NCI-H2107 treated with DMSO at 0.1 percent for 48 hours (cell line): ENCODE measurements around the gene SLC47A2.

ENCODE experiments used
- DNase-seq: peaks from one replicate; lab custom pipeline; 2025; ENCODE audit not compliant: unreplicated experiment; lab: John Stamatoyannopoulos, UW

Gene SLC47A2

GRCh38 chr17:19646788-19647696, 69.3 kb downstream of the SLC47A2 start:
- peak; percentile 2 for DNase-seq

- no peak for DNase-seq
Observed at GRCh38 chr17:19645734-19646201, 70.6 kb downstream of the SLC47A2 start.

DNA sequence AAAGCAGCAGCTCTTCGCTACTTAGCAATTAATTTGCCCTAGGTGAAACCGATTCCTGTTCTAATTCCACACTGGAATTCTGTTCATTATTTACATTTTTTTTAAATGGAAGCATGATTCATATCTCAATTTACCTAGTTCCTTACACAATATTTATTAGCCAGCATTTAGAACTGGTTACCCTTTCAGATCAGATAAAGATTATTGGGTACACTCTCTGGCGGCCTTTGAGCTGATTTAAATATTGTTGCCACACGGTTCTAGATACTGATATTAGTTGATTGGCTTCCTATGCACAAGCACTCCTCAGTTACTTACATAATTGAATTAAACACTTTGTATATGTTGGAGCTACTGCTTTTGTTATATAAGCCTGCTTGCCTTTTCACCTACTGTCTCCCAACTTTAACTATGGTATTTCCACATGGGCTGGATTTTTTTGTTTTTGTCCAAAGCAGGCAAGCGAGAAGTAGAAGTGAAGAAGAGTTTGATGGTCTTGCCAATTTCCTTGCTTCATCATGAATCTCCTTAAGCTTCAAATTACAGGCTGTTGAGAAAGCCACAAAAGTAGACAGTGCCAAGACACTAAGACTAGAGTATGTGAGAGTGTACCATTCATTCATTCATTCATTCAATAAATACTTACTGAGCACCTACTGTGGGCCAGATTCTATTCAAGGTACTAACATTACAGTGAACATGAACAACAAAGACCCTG, 71.7 kb downstream of the SLC47A2 start:
- no peak for DNase-seq

DNA sequence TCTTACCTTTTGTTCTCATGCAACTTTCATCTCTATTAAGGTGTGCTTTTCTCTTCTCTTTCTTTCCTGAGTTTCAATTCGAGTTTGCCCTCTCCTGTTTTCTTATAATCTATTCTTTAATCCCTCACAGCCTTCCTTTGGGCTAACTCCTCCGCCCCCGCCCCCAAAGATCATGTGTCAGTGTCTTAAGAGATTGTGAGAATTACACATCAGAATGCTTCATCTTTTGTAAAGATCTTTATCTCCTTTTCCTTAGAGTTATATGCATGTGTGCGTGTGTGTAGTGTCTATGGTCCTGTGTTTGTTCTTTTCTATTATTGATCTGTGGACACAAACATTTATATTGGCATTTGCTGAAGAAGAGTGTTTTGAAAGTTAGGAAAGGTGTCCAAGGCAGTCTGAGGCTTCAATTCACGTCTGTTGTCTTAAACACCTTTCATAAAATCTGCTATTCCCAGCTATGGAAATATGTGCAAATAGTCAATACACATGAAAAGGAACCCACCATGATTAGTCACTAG, 74.0 kb downstream of the SLC47A2 start:
- no peak for DNase-seq

GRCh38 chr17:19641687-19642372, 74.6 kb downstream of the SLC47A2 start:
- no peak for DNase-seq

- DNase-seq: no peak
Observed at GRCh38 chr17:19631905-19632304, 84.5 kb downstream of the SLC47A2 start.

- DNase-seq: no peak
Observed at GRCh38 chr17:19630661-19631060, 85.7 kb downstream of the SLC47A2 start.

DNA sequence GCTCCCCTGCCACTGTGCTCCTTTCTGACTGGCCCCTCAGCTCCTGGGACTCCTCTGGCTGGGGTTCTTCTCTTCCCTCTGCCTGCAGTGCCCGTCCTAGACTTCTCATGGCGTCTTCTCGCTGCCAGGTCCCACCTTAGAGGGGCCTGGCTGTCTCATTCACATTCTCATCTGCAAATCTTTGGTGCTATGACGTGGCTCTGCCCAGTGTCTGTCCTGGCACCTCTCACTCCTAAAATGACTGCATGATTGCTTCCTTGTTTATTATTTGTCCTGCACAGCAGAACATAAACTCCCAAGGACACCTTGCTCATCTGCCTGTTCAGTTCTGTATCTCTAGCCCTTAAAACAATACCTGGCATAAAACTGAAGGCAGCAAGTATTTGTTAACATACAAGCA, 86.3 kb downstream of the SLC47A2 start:
- no peak for DNase-seq

DNA sequence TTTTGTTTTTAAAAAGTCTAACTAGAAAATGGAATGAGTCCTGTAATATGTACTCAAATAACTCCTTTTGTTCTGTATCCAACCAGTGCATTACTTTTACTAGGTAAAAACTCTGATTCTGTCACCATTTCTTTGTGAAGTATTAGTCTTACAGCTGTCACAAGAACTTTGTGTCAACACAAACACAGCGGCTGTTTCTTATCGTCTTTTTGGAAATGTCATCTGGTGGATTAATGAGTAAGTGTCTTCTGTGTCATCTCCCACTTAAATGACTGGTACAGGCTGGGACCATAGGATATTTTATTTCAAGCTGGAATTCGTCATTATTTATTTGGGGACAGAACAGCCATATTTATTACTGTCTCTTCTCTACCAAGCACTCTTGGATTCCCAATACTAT, 86.9 kb downstream of the SLC47A2 start:
- no peak for DNase-seq
